HepG2 (cell line): Measurements from ENCODE around the gene SEMA3C. TPM values are rescaled to one million over a fixed set of nuclear protein-coding genes. Genes with fewer than 3 reads are reported as not detected.

Experiments
- ATAC-seq: fragments of 200-7000 bp; cut with Tn5 transposase; 3 replicates; pipeline ENCODE4 v1.9.1; 2020; ENCODE audit warnings: mild to moderate bottlenecking, moderate library complexity
- BruUV-seq: library from RNA; stranded (reverse); fragments of 400-500 nt; replicated peaks from 2 replicates; lab custom pipeline; 2021; lab: Mats Ljungman, UMichigan
- CTCF ChIA-PET: fragments of 300-600 bp; formaldehyde crosslinking; extraction: SDS; loops from one replicate; lab custom pipeline; 2021; ENCODE audit warnings: low total read pairs, inconsistent platforms, low intra/inter-chr PET ratio; lab: Yijun Ruan, JAX
- POLR2A ChIA-PET: fragments of 350-600 bp; sonication (Branson Sonifier 250); formaldehyde crosslinking; loops from one replicate; lab custom pipeline; 2020; ENCODE audit warnings: antibody characterized with exemption, inconsistent platforms; lab: Yijun Ruan, JAX
- DNase-seq: peaks from one replicate; pipeline ENCODE4 v3.0.0-alpha.2; 2015; ENCODE audit warnings: low spot score
- FAIRE-seq: peaks from 3 replicates; lab custom pipeline; 2011; peaks lifted over from hg19 to GRCh38; lab: Jason Lieb, UNC
- H2AFZ ChIP-seq: one replicate; pipeline ENCODE4 v1.6.1; 2011; ENCODE audit warnings: low read length, inconsistent platforms
- H3K27ac ChIP-seq: fragments of 300-600 bp; 3 replicates; pipeline ENCODE4 v1.8.0; 2011; ENCODE audit warnings: mixed run types, mild to moderate bottlenecking, mixed read lengths, low read length, inconsistent platforms; ENCODE audit not compliant: insufficient read depth; ENCODE audit errors: extremely low read length
- H3K27me3 ChIP-seq, 2 experiments: fragments of 200-600 bp in 1 of 2; 2 replicates in 1 of 2; 3 replicates in 1 of 2; pipeline versions ENCODE4 v1.6.0 to v1.8.0; 2011; ENCODE audit warnings: low read length in 2 of 2, mild to moderate bottlenecking in 2 of 2, moderate library complexity in 2 of 2, inconsistent platforms in 1 of 2; ENCODE audit not compliant: insufficient read depth in 2 of 2, control insufficient read depth in 1 of 2
- H3K36me3 ChIP-seq, 2 experiments: fragments of 200-600 bp in 1 of 2; replicated peaks in 1 of 2; 2 replicates in 1 of 2; 3 replicates in 1 of 2; pipeline versions ENCODE4 v1.5.1 to v1.8.0; 2011; ENCODE audit warnings: low read length in 2 of 2, inconsistent platforms in 1 of 2; ENCODE audit not compliant: insufficient read depth in 2 of 2, control insufficient read depth in 1 of 2
- H3K4me1 ChIP-seq: 2 replicates; pipeline ENCODE4 v1.5.1; 2012; ENCODE audit warnings: low read length, inconsistent platforms; ENCODE audit not compliant: insufficient read depth
- H3K4me2 ChIP-seq: 2 replicates; pipeline ENCODE4 v1.6.0; 2011; ENCODE audit warnings: low read depth, low read length, inconsistent platforms
- H3K4me3 ChIP-seq, 3 experiments: fragments of 200-600 bp in 1 of 3; sonication (generic), shearing (Covaris generic) in 1 of 3; replicated peaks in 1 of 3; 2 replicates each; pipeline ENCODE4 v1.5.1; 2011 to 2016; ENCODE audit warnings: low read length in 3 of 3, inconsistent platforms in 2 of 3, low read depth in 2 of 3, mild to moderate bottlenecking in 2 of 3, control low read depth in 1 of 3, mixed read lengths in 1 of 3; ENCODE audit not compliant: insufficient read depth in 1 of 3
- H3K79me2 ChIP-seq: one replicate; pipeline ENCODE4 v1.6.1; 2011; ENCODE audit warnings: low read length, inconsistent platforms; ENCODE audit not compliant: insufficient read depth
- H3K9ac ChIP-seq: 2 replicates; pipeline ENCODE4 v1.6.0; 2011; ENCODE audit warnings: mild to moderate bottlenecking, low read depth, low read length, inconsistent platforms; ENCODE audit not compliant: insufficient read depth
- H3K9me3 ChIP-seq: 2 replicates; pipeline ENCODE4 v1.5.1; 2012; ENCODE audit warnings: mild to moderate bottlenecking, low read length
- H4K20me1 ChIP-seq: 2 replicates; pipeline ENCODE4 v1.6.0; 2011; ENCODE audit warnings: inconsistent platforms, mild to moderate bottlenecking, low read length, moderate library complexity; ENCODE audit not compliant: insufficient read depth
- BORCS8-MEF2B ChIP-seq: sonication (generic); formaldehyde crosslinking; IDR thresholded peaks from 2 replicates; pipeline ENCODE4 v1.8.0; 2022; ENCODE audit warnings: mild to moderate bottlenecking, missing genetic modification reagents
- CAMTA2 ChIP-seq: sonication (generic); formaldehyde crosslinking; IDR thresholded peaks from 2 replicates; pipeline ENCODE4 v1.4.0; 2020; ENCODE audit warnings: mild to moderate bottlenecking, missing genetic modification reagents, borderline replicate concordance
- ELF1 ChIP-seq: sonication (generic); formaldehyde crosslinking; IDR thresholded peaks from 2 replicates; pipeline ENCODE4 v1.4.0; 2020; ENCODE audit warnings: missing genetic modification reagents
- FOSL1 ChIP-seq: sonication (generic); formaldehyde crosslinking; IDR thresholded peaks from 2 replicates; pipeline ENCODE4 v1.9.0; 2021; ENCODE audit warnings: missing genetic modification reagents, borderline replicate concordance
- HIVEP1 ChIP-seq: sonication (generic); formaldehyde crosslinking; IDR thresholded peaks from 2 replicates; pipeline ENCODE4 v1.4.0; 2020; ENCODE audit warnings: mild to moderate bottlenecking, missing genetic modification reagents
- MATR3 ChIP-seq: sonication (generic); formaldehyde crosslinking; IDR thresholded peaks from 2 replicates; pipeline ENCODE4 v1.4.0; 2020; ENCODE audit warnings: missing genetic modification reagents
- NFRKB ChIP-seq: fragments of 450-650 bp; IDR thresholded peaks from 2 replicates; pipeline ENCODE4 v1.6.1; 2017
- RAD51 ChIP-seq: fragments of 450-650 bp; IDR thresholded peaks from 2 replicates; pipeline ENCODE4 v1.6.1; 2016; ENCODE audit warnings: borderline replicate concordance
- SRSF1 ChIP-seq: fragments of 200-400 bp; formaldehyde crosslinking; optimal IDR thresholded peaks from 2 replicates; pipeline ENCODE3; 2017; ENCODE audit warnings: mild to moderate bottlenecking, low read depth, low read length, moderate library complexity
- ZFP1 ChIP-seq: IDR thresholded peaks from 2 replicates; pipeline ENCODE4 v1.6.1; 2016
- ZNF335 ChIP-seq: sonication (generic); formaldehyde crosslinking; IDR thresholded peaks from 2 replicates; pipeline ENCODE4 v1.4.0; 2020; ENCODE audit warnings: missing genetic modification reagents
- ZNF879 ChIP-seq: sonication (generic); formaldehyde crosslinking; IDR thresholded peaks from 2 replicates; pipeline ENCODE4 v1.8.1; 2023; ENCODE audit warnings: missing genetic modification reagents
- WGBS: methylation state at CpG from one replicate; pipeline ENCODE4 v1.1.6; 2017; ENCODE audit warnings: low lambda C conversion rate; 5-methylcytosine and 5-hydroxymethylcytosine counted together
- in situ Hi-C: cut with HindIII; loops from 2 replicates; pipeline ENCODE4 v1.10.0; 2017; ENCODE audit warnings: low pct_unique_long_range_greater_than_20kb; ENCODE audit not compliant: extremely low pct_ligation_motif_present
- intact Hi-C: fragments of 100-400 bp; cut with micrococcal nuclease; formaldehyde crosslinking; loops from one replicate; pipeline ENCODE4 v1.10.0; 2022; ENCODE audit not compliant: unreplicated experiment
- polyA plus RNA-seq, 8 experiments: library from polyadenylated mRNA; depleted of rRNA in 3 of 8; stranded (reverse) in 7 of 8; unstranded in 1 of 8; fragments of >200 nt; fragmentation: Illumina TruSeq in 4 of 8; extraction: Trizol in 4 of 8; gene quantifications; 2 replicates each; pipeline versions ENCODE4 v1.2.1 to v1.2.3, GENCODE V29; 2011 to 2016; ENCODE audit warnings: low read depth in 4 of 8, missing spikeins in 1 of 8, mixed read lengths in 1 of 8; ENCODE audit not compliant: insufficient read depth in 1 of 8
- total RNA-seq, 5 experiments: library from RNA; depleted of rRNA; stranded (reverse); fragments of >200 nt; fragmentation: Illumina TruSeq; extraction: Trizol; gene quantifications; 2 replicates each; pipeline ENCODE4 v1.2.3, GENCODE V29; 2016; ENCODE audit warnings: low read depth in 1 of 5
- TF ChIP-seq, protein P1 (sequence below): sonication (generic); formaldehyde crosslinking; IDR thresholded peaks from 2 replicates; pipeline ENCODE4 v1.4.0; 2020; ENCODE audit warnings: missing genetic modification reagents, mild to moderate bottlenecking, borderline replicate concordance

SEMA3C gene
- total and polyA plus RNA-seq, 2 of the 13 experiments (the other 11 are each of a cell fraction or from before 2014, with no cell fraction given) = 0.05 to 0.13 TPM

DNA sequence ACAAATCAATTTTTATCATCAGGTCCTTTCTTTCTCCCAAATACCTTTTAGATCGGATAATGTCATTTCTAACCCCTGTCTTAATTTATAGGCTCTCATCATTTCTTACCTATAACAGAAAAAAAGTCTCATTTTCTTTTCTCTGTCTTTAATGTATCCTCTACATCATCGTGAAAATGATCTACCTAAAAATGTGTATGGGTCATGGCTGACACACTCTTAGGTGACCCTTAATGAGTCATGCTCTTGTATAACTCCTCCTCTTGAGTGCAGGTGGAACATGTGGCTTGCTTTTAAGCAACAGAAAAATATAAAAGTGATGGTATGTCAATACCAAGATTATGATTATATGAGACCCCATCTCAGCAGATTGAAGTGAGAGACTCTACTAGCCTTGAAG, 139.4 kb downstream of the SEMA3C start:
- H3K4me2 ChIP-seq = no peak overlapping the region
- no peaks in the 10 kb centered on the region for H3K36me3 ChIP-seq
- no TSS peak for BruUV-seq
- no peak for DNase-seq
- no peak overlapping the region for H3K9ac ChIP-seq
- no peak for TF ChIP-seq ZFP1 (CRISPR knock-in tag)
- TF ChIP-seq, protein P1, sequence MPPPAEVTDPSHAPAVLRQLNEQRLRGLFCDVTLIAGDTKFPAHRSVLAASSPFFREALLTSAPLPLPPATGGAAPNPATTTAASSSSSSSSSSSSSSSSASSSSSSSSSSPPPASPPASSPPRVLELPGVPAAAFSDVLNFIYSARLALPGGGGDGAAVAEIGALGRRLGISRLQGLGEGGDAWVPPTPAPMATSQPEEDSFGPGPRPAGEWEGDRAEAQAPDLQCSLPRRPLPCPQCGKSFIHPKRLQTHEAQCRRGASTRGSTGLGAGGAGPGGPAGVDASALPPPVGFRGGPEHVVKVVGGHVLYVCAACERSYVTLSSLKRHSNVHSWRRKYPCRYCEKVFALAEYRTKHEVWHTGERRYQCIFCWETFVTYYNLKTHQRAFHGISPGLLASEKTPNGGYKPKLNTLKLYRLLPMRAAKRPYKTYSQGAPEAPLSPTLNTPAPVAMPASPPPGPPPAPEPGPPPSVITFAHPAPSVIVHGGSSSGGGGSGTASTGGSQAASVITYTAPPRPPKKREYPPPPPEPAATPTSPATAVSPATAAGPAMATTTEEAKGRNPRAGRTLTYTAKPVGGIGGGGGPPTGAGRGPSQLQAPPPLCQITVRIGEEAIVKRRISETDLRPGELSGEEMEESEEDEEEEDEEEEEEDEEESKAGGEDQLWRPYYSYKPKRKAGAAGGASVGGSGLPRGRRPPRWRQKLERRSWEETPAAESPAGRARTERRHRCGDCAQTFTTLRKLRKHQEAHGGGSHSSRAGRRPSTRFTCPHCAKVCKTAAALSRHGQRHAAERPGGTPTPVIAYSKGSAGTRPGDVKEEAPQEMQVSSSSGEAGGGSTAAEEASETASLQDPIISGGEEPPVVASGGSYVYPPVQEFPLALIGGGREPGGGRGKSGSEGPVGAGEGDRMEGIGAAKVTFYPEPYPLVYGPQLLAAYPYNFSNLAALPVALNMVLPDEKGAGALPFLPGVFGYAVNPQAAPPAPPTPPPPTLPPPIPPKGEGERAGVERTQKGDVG = no peak
- TF ChIP-seq FOSL1 (CRISPR knock-in tag) = no peak
- no peak for TF ChIP-seq ZNF335 (CRISPR knock-in tag)
- H3K27ac ChIP-seq = no peak overlapping the region
- intact Hi-C loops = no loop called here
- in situ Hi-C loops = no loop called here
- H3K4me3 ChIP-seq = no peak overlapping the region
- no peaks in the 10 kb centered on the region for H4K20me1 ChIP-seq
- POLR2A ChIA-PET = no interaction called here
- no peaks in the 10 kb centered on the region for H3K4me1 ChIP-seq
- WGBS = 0% methylated on average over 2 of the region's 2 CpGs
- no peaks in the 10 kb centered on the region for H3K27me3 ChIP-seq
- CTCF ChIA-PET = no interaction called here
- H2AFZ ChIP-seq = no peak overlapping the region
- no peak for FAIRE-seq
- H3K9me3 ChIP-seq = no peaks in the 10 kb centered on the region
- no peaks in the 10 kb centered on the region for H3K79me2 ChIP-seq
- ATAC-seq = no peak

DNA sequence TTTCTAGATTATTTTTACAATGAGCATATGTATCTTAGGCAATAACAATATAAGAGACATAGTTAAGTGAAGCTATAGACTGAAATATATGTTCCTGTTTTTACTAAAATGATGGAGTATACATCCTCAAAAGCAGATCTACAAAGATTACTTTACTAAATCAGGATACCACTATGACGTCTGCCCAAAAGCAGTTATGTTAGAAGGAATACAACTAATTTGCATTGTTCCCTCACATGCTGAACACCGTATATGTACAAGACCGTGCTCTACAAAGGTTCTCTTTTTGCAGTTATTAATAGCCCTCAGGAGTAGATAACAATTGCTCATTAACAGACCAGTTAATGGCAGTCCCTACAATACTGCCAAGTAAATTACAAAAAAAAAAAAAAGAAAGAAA, 143.0 kb downstream of the SEMA3C start:
- ATAC-seq (no peak), FAIRE-seq (no peak), DNase-seq (no peak)
- H3K36me3 ChIP-seq = no peaks in the 10 kb centered on the region
- no peaks in the 10 kb centered on the region for H3K9me3 ChIP-seq
- H3K4me1 ChIP-seq = no peaks in the 10 kb centered on the region
- H3K27ac ChIP-seq = no peak overlapping the region
- WGBS = 31% methylated on average over 3 of the region's 3 CpGs
- H3K4me2 ChIP-seq = no peak overlapping the region
- ChIA-PET CTCF (no interaction called here), POLR2A (no interaction called here)
- intact Hi-C loops (no loop called here), in situ Hi-C loops (no loop called here)
- BruUV-seq = no TSS peak
- H4K20me1 ChIP-seq = no peaks in the 10 kb centered on the region
- no peak overlapping the region for H3K9ac ChIP-seq
- H3K79me2 ChIP-seq = no peaks in the 10 kb centered on the region
- no peak overlapping the region for H2AFZ ChIP-seq
- H3K4me3 ChIP-seq = no peak overlapping the region
- H3K27me3 ChIP-seq = no peaks in the 10 kb centered on the region
- TF ChIP-seq RAD51 = no peak
- no peak for TF ChIP-seq HIVEP1 (CRISPR knock-in tag)
- TF ChIP-seq NFRKB = no peak
- TF ChIP-seq ZNF879 (CRISPR knock-in tag) = no peak
- TF ChIP-seq MATR3 = no peak
- no peak for TF ChIP-seq SRSF1
- TF ChIP-seq ELF1 (CRISPR knock-in tag) = no peak
- TF ChIP-seq CAMTA2 (CRISPR knock-in tag) = no peak
- TF ChIP-seq BORCS8-MEF2B (CRISPR knock-in tag) = no peak
